Neural progenitor cell (in vitro differentiated cells): ENCODE measurements around the gene THAP5. TPM values are rescaled to one million over a fixed set of nuclear protein-coding genes. Genes with fewer than 3 reads are reported as not detected.
"Not testable (repeated sequence)": the region's sequence is repeated elsewhere in the genome, so short reads cannot be mapped to it uniquely, and the experiment has no call there.

Experiments used
- DNase-seq: peaks from one replicate; pipeline ENCODE4 v3.0.0-alpha.2; 2016; ENCODE audit warnings: low spot score
- H2AFZ ChIP-seq: fragments of 200-600 bp; sonication (generic); replicated peaks from 2 replicates; pipeline ENCODE4 v1.6.1; 2016; ENCODE audit warnings: antibody characterized with exemption
- H3F3A ChIP-seq: fragments of 200-600 bp; sonication (generic); 2 replicates; pipeline ENCODE4 v1.6.1; 2016; ENCODE audit warnings: antibody characterized with exemption, low read depth
- H3K27ac ChIP-seq: fragments of 200-600 bp; sonication (generic); 2 replicates; pipeline ENCODE4 v1.5.1; 2016; ENCODE audit warnings: mild to moderate bottlenecking
- H3K27me3 ChIP-seq: fragments of 200-600 bp; sonication (generic); 2 replicates; pipeline ENCODE4 v1.6.1; 2016; ENCODE audit warnings: mild to moderate bottlenecking, moderate library complexity
- H3K36me3 ChIP-seq: fragments of 200-600 bp; sonication (generic); 2 replicates; pipeline ENCODE4 v1.5.1; 2016
- H3K4me1 ChIP-seq: fragments of 200-600 bp; sonication (generic); 2 replicates; pipeline ENCODE4 v1.6.1; 2016; ENCODE audit warnings: mixed run types
- H3K4me2 ChIP-seq: fragments of 200-600 bp; sonication (generic); 2 replicates; pipeline ENCODE4 v1.6.1; 2016
- H3K4me3 ChIP-seq: fragments of 200-600 bp; sonication (generic); 2 replicates; pipeline ENCODE4 v1.5.1; 2016
- H3K79me2 ChIP-seq: fragments of 200-600 bp; sonication (generic); 2 replicates; pipeline ENCODE4 v1.6.1; 2016; ENCODE audit warnings: low read depth
- H3K9ac ChIP-seq: fragments of 200-600 bp; sonication (generic); 2 replicates; pipeline ENCODE4 v1.6.1; 2016
- H3K9me3 ChIP-seq: fragments of 200-600 bp; sonication (generic); 2 replicates; pipeline ENCODE4 v1.5.1; 2016; ENCODE audit warnings: low read depth
- H4K20me1 ChIP-seq: fragments of 200-600 bp; sonication (generic); 2 replicates; pipeline ENCODE4 v1.6.1; 2016; ENCODE audit warnings: low read depth
- H3K27ac Mint-ChIP-seq: 3 replicates; pipeline ENCODE4 v1.8.0; 2021; ENCODE audit warnings: mixed read lengths
- H3K27me3 Mint-ChIP-seq: 2 replicates; pipeline ENCODE4 v1.8.0; 2022; ENCODE audit warnings: low read depth, mild to moderate bottlenecking, inconsistent platforms, moderate library complexity, mixed read lengths; ENCODE audit not compliant: insufficient read depth
- H3K36me3 Mint-ChIP-seq: 3 replicates; pipeline ENCODE4 v1.8.0; 2021; ENCODE audit warnings: mixed read lengths
- H3K4me1 Mint-ChIP-seq: 3 replicates; pipeline ENCODE4 v1.8.0; 2021; ENCODE audit warnings: mixed read lengths
- H3K4me3 Mint-ChIP-seq: 3 replicates; pipeline ENCODE4 v1.8.0; 2021; ENCODE audit warnings: mild to moderate bottlenecking, moderate library complexity, mixed read lengths
- H3K9me3 Mint-ChIP-seq: 3 replicates; pipeline ENCODE4 v1.8.0; 2020; ENCODE audit warnings: mixed read lengths
- CTCF ChIP-seq: fragments of 200-600 bp; sonication (generic); IDR thresholded peaks from 2 replicates; pipeline ENCODE4 v1.5.1; 2017; ENCODE audit warnings: antibody characterized with exemption, mild to moderate bottlenecking
- EZH2 ChIP-seq: fragments of 200-600 bp; sonication (generic); IDR thresholded peaks from 2 replicates; pipeline ENCODE4 v1.6.1; 2017; ENCODE audit warnings: antibody characterized with exemption, mild to moderate bottlenecking, moderate library complexity
- EZH2phosphoT487 ChIP-seq: fragments of 200-600 bp; sonication (generic); IDR thresholded peaks from 2 replicates; pipeline ENCODE4 v1.6.1; 2017; ENCODE audit warnings: antibody characterized with exemption
- total RNA-seq: library from RNA; depleted of rRNA; stranded (reverse); fragments of >200 nt; gene quantifications from 2 replicates; pipeline ENCODE4 v1.2.3, GENCODE V29; 2015; ENCODE audit warnings: low replicate concordance

THAP5 gene
- total RNA-seq, 1 donor from 2014 or later: 55.6 TPM

GRCh38 chr7:108557191-108557590, 12.3 kb downstream of the THAP5 start:
- Histone ChIP-seq H3K9ac (no peak overlapping the region), H3K27ac (no peak overlapping the region), H3K4me1 (no peaks in the 10 kb centered on the region), H2AFZ (no peak overlapping the region), H3K36me3 (no peaks in the 10 kb centered on the region), H3K9me3 (no peaks in the 10 kb centered on the region), H4K20me1 (no peaks in the 10 kb centered on the region), H3K79me2 (no peaks in the 10 kb centered on the region), H3K4me3 (no peak overlapping the region), H3K4me2 (no peak overlapping the region), H3K27me3 (no peaks in the 10 kb centered on the region), H3F3A (peaks cover 11% of the 10 kb centered on the region)
- H3K27ac Mint-ChIP-seq: no peak overlapping the region
- no peak overlapping the region for H3K4me3 Mint-ChIP-seq
- TF ChIP-seq EZH2: no peak
- no peak for TF ChIP-seq EZH2phosphoT487
- TF ChIP-seq CTCF: no peak
- no peak for DNase-seq
- H3K36me3 Mint-ChIP-seq: peaks cover 38% of the 10 kb centered on the region
- peaks cover 31% of the 10 kb centered on the region for H3K9me3 Mint-ChIP-seq
- no peaks in the 10 kb centered on the region for H3K27me3 Mint-ChIP-seq
- no peaks in the 10 kb centered on the region for H3K4me1 Mint-ChIP-seq

GRCh38 chr7:108556665-108557064, 12.8 kb downstream of the THAP5 start:
- H3K9me3 Mint-ChIP-seq: peaks cover 31% of the 10 kb centered on the region
- not testable (repeated sequence) for H3K79me2 ChIP-seq, H3K27me3 ChIP-seq, H3K4me3 Mint-ChIP-seq, H2AFZ ChIP-seq, H4K20me1 ChIP-seq, H3K4me2 ChIP-seq, H3K27me3 Mint-ChIP-seq, H3K4me1 Mint-ChIP-seq, H3K4me3 ChIP-seq, H3K9ac ChIP-seq, H3F3A ChIP-seq, H3K9me3 ChIP-seq, H3K27ac Mint-ChIP-seq, H3K4me1 ChIP-seq, H3K27ac ChIP-seq, DNase-seq, H3K36me3 ChIP-seq
- H3K36me3 Mint-ChIP-seq: peaks cover 36% of the 10 kb centered on the region

- H3K4me1 Mint-ChIP-seq, H2AFZ ChIP-seq, H3K4me3 ChIP-seq, H3K9me3 ChIP-seq, H3K9me3 Mint-ChIP-seq, H3K27me3 Mint-ChIP-seq, DNase-seq, H3K4me1 ChIP-seq, H3K9ac ChIP-seq, H3K4me2 ChIP-seq, H3F3A ChIP-seq, H3K4me3 Mint-ChIP-seq, H3K79me2 ChIP-seq, H3K27ac Mint-ChIP-seq, H3K36me3 ChIP-seq, H3K27me3 ChIP-seq, H3K27ac ChIP-seq, H4K20me1 ChIP-seq, H3K36me3 Mint-ChIP-seq: not testable (repeated sequence)
Measured at GRCh38 chr7:108548141-108548896, 21.2 kb downstream of the THAP5 start.

- H3K79me2 ChIP-seq: no peaks in the 10 kb centered on the region
- H3K4me3 Mint-ChIP-seq: no peak overlapping the region
- H3K4me3 ChIP-seq: no peak overlapping the region
- no peak overlapping the region for H2AFZ ChIP-seq
- no peaks in the 10 kb centered on the region for H3K36me3 ChIP-seq
- peaks cover 11% of the 10 kb centered on the region for H3K4me1 ChIP-seq
- no peaks in the 10 kb centered on the region for H3K27me3 Mint-ChIP-seq
- no peaks in the 10 kb centered on the region for H4K20me1 ChIP-seq
- H3K9ac ChIP-seq: no peak overlapping the region
- peaks cover 6% of the 10 kb centered on the region for H3F3A ChIP-seq
- no peaks in the 10 kb centered on the region for H3K9me3 Mint-ChIP-seq
- TF ChIP-seq EZH2: no peak
- TF ChIP-seq EZH2phosphoT487: no peak
- no peak for TF ChIP-seq CTCF
- peak; percentile 3 for DNase-seq
- peak overlapping the region; percentile 69 for H3K27ac ChIP-seq
- H3K9me3 ChIP-seq: peaks cover 4% of the 10 kb centered on the region
- H3K36me3 Mint-ChIP-seq: no peaks in the 10 kb centered on the region
- no peak overlapping the region for H3K27ac Mint-ChIP-seq
- H3K4me1 Mint-ChIP-seq: no peaks in the 10 kb centered on the region
- H3K27me3 ChIP-seq: no peaks in the 10 kb centered on the region
- peak overlapping the region; percentile 33 for H3K4me2 ChIP-seq
Measured at GRCh38 chr7:108541478-108541877, 28.0 kb downstream of the THAP5 start.

- not testable (repeated sequence) for H3K4me3 ChIP-seq, H3K27me3 ChIP-seq, H3K36me3 ChIP-seq, H2AFZ ChIP-seq, H3K4me1 Mint-ChIP-seq, H3K9ac ChIP-seq, H4K20me1 ChIP-seq, H3K4me3 Mint-ChIP-seq, H3F3A ChIP-seq, H3K27ac ChIP-seq, H3K36me3 Mint-ChIP-seq, H3K79me2 ChIP-seq, H3K27ac Mint-ChIP-seq, DNase-seq, H3K9me3 Mint-ChIP-seq, H3K27me3 Mint-ChIP-seq, H3K4me2 ChIP-seq, H3K9me3 ChIP-seq
- H3K4me1 ChIP-seq: peaks cover 11% of the 10 kb centered on the region
Measured at GRCh38 chr7:108538685-108539084, 30.8 kb downstream of the THAP5 start.

- H3K4me3 ChIP-seq, H3K9me3 Mint-ChIP-seq, DNase-seq, H3K9me3 ChIP-seq, H3K4me1 Mint-ChIP-seq, H3K36me3 Mint-ChIP-seq, H3K27ac Mint-ChIP-seq, H3K27ac ChIP-seq, H2AFZ ChIP-seq, H3K79me2 ChIP-seq, H3K36me3 ChIP-seq, H3K27me3 ChIP-seq, H3K27me3 Mint-ChIP-seq, H3K4me2 ChIP-seq, H3K4me3 Mint-ChIP-seq, H3F3A ChIP-seq, H3K9ac ChIP-seq, H4K20me1 ChIP-seq: not testable (repeated sequence)
- peaks cover 11% of the 10 kb centered on the region for H3K4me1 ChIP-seq
Measured at GRCh38 chr7:108538236-108538635, 31.3 kb downstream of the THAP5 start.
